ENCODE measurements around the gene MKRN2.
"Not testable (repeated sequence)": the region's sequence is repeated elsewhere in the genome, so short reads cannot be mapped to it uniquely, and the experiment has no call there.

MKRN2 gene

DNA sequence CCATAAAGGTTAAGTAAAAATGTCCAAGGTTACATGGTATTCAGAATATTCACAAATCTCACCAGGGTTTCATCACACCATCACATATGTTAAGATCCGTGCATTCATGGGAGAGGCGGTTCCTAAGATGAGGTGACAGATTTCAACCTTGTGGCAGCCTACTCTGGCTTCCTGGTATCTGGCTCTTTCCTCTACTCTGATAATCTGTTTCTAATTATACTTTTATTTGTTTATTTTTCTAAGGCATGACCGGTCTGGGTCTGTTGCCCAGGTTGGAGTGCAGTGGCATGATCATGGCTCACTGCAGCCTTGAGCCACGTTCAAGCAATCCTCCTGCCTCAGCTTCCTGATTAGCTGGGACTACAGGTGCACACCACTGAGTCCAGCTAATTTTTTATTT, 72.7 kb downstream of the MKRN2 start:
- no peak for DNase-seq

DNA sequence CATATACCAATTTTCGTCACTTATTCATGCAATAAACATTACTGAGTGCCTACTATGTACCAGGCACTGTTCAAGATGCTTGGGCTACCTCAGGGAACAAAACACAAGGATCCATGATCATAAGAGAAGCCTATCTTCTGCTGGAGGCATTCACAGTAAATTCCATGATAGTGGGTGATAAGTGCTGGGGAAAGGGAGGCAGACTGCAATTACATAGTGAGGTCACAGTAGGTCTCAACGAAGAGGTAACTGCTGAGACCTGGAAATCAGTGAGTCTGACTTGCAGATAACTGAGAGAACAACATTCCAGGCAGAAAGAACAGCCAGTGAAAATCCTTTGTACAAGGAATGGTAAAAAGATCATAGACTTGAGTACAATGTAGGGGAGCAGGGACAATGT, 73.4 kb downstream of the MKRN2 start:
- no peak for DNase-seq

DNA sequence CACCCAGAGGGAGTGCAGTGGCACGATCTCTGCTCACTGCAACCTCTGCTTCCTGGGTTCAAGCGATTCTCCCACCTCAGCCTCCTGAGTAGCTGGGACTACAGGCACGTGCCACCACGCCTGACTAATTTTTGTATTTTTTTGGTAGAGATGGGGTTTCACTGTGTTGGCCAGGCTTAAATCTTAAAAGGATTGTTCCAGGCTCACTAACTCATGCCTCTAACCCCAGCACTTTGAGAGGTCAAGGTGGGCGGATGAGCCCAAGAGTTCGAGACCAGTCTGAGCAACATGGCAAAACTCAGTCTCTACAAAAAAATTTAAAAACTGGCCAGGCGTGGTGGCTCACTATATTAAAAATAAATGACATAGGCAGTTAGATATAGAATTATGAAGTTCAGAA, 74.0 kb downstream of the MKRN2 start:
- not testable (repeated sequence) for DNase-seq

DNA sequence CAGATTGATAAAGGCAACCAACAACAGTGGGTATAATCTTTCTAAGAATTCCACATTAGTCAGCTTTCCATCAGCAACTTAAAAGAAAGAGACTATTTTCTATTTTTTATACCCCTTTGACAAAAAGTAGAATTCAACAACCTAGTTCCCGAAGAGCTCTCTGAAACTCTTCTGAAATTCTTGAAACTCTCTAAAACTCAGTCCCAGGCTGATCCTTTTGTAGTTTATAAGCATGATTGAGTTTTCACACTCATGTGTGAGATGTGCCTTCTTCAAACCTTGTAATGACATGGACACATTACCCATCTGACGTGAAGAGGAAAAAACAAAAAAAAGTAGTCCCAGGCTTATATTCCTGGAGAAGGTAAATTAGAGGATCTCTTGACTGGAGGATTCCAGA, 75.6 kb downstream of the MKRN2 start:
- DNase-seq, result no peak

DNA sequence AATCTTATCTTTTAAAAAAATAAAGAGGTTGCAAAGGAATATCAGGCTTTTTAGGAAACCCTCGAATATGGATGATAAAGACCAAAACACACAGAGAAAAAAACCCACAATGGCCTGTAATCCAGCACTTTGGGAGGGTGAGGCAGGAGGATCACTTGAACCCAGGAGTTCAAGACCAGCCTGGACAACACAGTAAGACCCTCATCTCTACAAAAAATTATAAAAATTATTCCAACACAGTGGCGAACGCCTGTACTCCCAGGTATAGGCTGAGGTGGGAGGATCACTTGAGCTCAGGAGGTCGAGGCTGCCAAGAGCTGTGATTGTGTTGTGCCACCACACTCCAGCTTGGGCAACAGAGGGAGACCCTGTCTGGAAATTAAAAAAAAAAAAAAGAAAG, 76.2 kb downstream of the MKRN2 start:
- DNase-seq, result no peak
